GM23338 (cell line): Measurements from ENCODE around the gene AKR1E2. TPM values are rescaled to one million over a fixed set of nuclear protein-coding genes. Genes with fewer than 3 reads are reported as not detected.

Experiments used
- ATAC-seq: fragments of 200-7000 bp; cut with Tn5 transposase; 3 replicates; pipeline ENCODE4 v1.9.1; 2020
- DNase-seq: peaks from one replicate; pipeline ENCODE4 v3.0.0-alpha.2; 2015; ENCODE audit warnings: low spot score
- H2AFZ ChIP-seq: fragments of 200-600 bp; sonication (generic); 2 replicates; pipeline ENCODE4 v1.8.0; 2016; ENCODE audit warnings: antibody characterized with exemption, mild to moderate bottlenecking, moderate library complexity
- H3F3A ChIP-seq: fragments of 200-600 bp; sonication (generic); replicated peaks from 2 replicates; pipeline ENCODE4 v1.8.0; 2017; ENCODE audit warnings: antibody characterized with exemption, mixed run types, low read depth
- H3K27ac ChIP-seq: fragments of 200-600 bp; sonication (generic); 2 replicates; pipeline ENCODE4 v1.6.1; 2016; ENCODE audit warnings: low read depth
- H3K27me3 ChIP-seq: fragments of 200-600 bp; sonication (generic); 2 replicates; pipeline ENCODE4 v1.8.0; 2016; ENCODE audit warnings: mild to moderate bottlenecking, mixed run types, moderate library complexity; ENCODE audit not compliant: insufficient read depth
- H3K36me3 ChIP-seq: fragments of 200-600 bp; sonication (generic); 2 replicates; pipeline ENCODE4 v1.8.0; 2016; ENCODE audit warnings: mild to moderate bottlenecking; ENCODE audit not compliant: insufficient read depth
- H3K4me1 ChIP-seq: fragments of 200-600 bp; sonication (generic); 2 replicates; pipeline ENCODE4 v1.8.0; 2016; ENCODE audit warnings: mild to moderate bottlenecking, moderate library complexity; ENCODE audit not compliant: insufficient read depth
- H3K4me2 ChIP-seq: fragments of 200-600 bp; sonication (generic); 2 replicates; pipeline ENCODE4 v1.7.1; 2017; ENCODE audit warnings: mixed run types
- H3K4me3 ChIP-seq: fragments of 200-600 bp; sonication (generic); 2 replicates; pipeline ENCODE4 v1.6.1; 2016; ENCODE audit warnings: mixed run types
- H3K79me2 ChIP-seq: fragments of 200-600 bp; sonication (generic); replicated peaks from 2 replicates; pipeline ENCODE4 v1.8.0; 2017; ENCODE audit warnings: mild to moderate bottlenecking; ENCODE audit not compliant: insufficient read depth
- H3K9me2 ChIP-seq: fragments of 200-600 bp; sonication (generic); 2 replicates; pipeline ENCODE4 v1.8.0; 2017; ENCODE audit not compliant: insufficient read depth
- H4K20me1 ChIP-seq: fragments of 200-600 bp; sonication (generic); replicated peaks from 2 replicates; pipeline ENCODE4 v1.8.0; 2017; ENCODE audit warnings: mild to moderate bottlenecking; ENCODE audit not compliant: insufficient read depth
- H3K27ac Mint-ChIP-seq: 2 replicates; pipeline ENCODE4 v1.8.0; 2020; ENCODE audit warnings: inconsistent platforms, mild to moderate bottlenecking, moderate library complexity, mixed read lengths
- H3K27me3 Mint-ChIP-seq: 3 replicates; pipeline ENCODE4 v1.8.0; 2022; ENCODE audit warnings: low read depth, mild to moderate bottlenecking, moderate library complexity, mixed read lengths, inconsistent platforms; ENCODE audit not compliant: insufficient read depth, poor library complexity
- H3K36me3 Mint-ChIP-seq: 3 replicates; pipeline ENCODE4 v1.8.0; 2021; ENCODE audit warnings: low read depth, mild to moderate bottlenecking, inconsistent platforms, moderate library complexity, mixed read lengths
- H3K4me1 Mint-ChIP-seq: 3 replicates; pipeline ENCODE4 v1.8.0; 2020; ENCODE audit warnings: mild to moderate bottlenecking, inconsistent platforms, mixed read lengths
- H3K4me3 Mint-ChIP-seq: 3 replicates; pipeline ENCODE4 v1.8.0; 2021; ENCODE audit warnings: moderate library complexity, mild to moderate bottlenecking, inconsistent platforms, mixed read lengths
- H3K9me3 Mint-ChIP-seq: 3 replicates; pipeline ENCODE4 v1.8.0; 2020; ENCODE audit warnings: moderate library complexity, mild to moderate bottlenecking, inconsistent platforms, mixed read lengths
- CREB1 ChIP-seq: fragments of 250-450 bp; sonication (Bioruptor Pico); IDR thresholded peaks from 2 replicates; pipeline ENCODE4 v1.5.0; 2020; ENCODE audit warnings: low read depth, mild to moderate bottlenecking, moderate library complexity
- CTCF ChIP-seq, 2 experiments: fragments of 200-600 bp in 1 of 2; sonication (generic) in 1 of 2; conservative IDR thresholded peaks; 2 replicates each; pipeline versions ENCODE4 v1.5.1 to v1.6.1; 2016 to 2017; ENCODE audit warnings: antibody characterized with exemption in 2 of 2, low read depth in 2 of 2, mild to moderate bottlenecking in 2 of 2, moderate library complexity in 1 of 2
- ETS1 ChIP-seq: IDR thresholded peaks from 2 replicates; pipeline ENCODE4 v1.6.1; 2016; ENCODE audit warnings: antibody characterized with exemption
- EZH2 ChIP-seq: fragments of 200-600 bp; sonication (generic); IDR thresholded peaks from one replicate; pipeline ENCODE4 v1.8.0; 2017; ENCODE audit warnings: antibody characterized with exemption, mild to moderate bottlenecking, low read depth; ENCODE audit not compliant: unreplicated experiment
- EZH2phosphoT487 ChIP-seq: fragments of 200-600 bp; sonication (generic); IDR thresholded peaks from one replicate; pipeline ENCODE4 v1.8.1; 2018; ENCODE audit warnings: antibody characterized with exemption; ENCODE audit not compliant: unreplicated experiment
- JUNB ChIP-seq: IDR thresholded peaks from one replicate; pipeline ENCODE4 v1.6.1; 2016; ENCODE audit warnings: antibody characterized with exemption; ENCODE audit not compliant: unreplicated experiment
- NANOG ChIP-seq: IDR thresholded peaks from 2 replicates; pipeline ENCODE4 v1.6.1; 2016; ENCODE audit warnings: antibody characterized with exemption, borderline replicate concordance
- POLR2AphosphoS5 ChIP-seq: IDR thresholded peaks from 2 replicates; pipeline ENCODE4 v1.6.1; 2016; ENCODE audit warnings: antibody characterized with exemption, low read depth
- REST ChIP-seq: IDR thresholded peaks from one replicate; pipeline ENCODE4 v1.6.1; 2018; ENCODE audit warnings: antibody characterized with exemption; ENCODE audit not compliant: unreplicated experiment
- STAT1 ChIP-seq: IDR thresholded peaks from one replicate; pipeline ENCODE4 v1.6.1; 2016; ENCODE audit warnings: antibody characterized with exemption; ENCODE audit not compliant: unreplicated experiment
- ZNF114 ChIP-seq: fragments of 250-450 bp; sonication (Bioruptor Pico); IDR thresholded peaks from 2 replicates; pipeline ENCODE4 v1.5.0; 2020; ENCODE audit warnings: mild to moderate bottlenecking, moderate library complexity
- ZNF331 ChIP-seq: fragments of 250-450 bp; sonication (Bioruptor Pico); IDR thresholded peaks from 2 replicates; pipeline ENCODE4 v1.5.0; 2020; ENCODE audit warnings: low read depth, mild to moderate bottlenecking, moderate library complexity
- polyA plus RNA-seq: library from polyadenylated mRNA; unstranded; fragments of >200 nt; fragmentation: Nextera tagmentation; extraction: Ambion mirVana; gene quantifications from 2 replicates; pipeline ENCODE4 v1.2.1, GENCODE V29; 2016
- total RNA-seq: library from RNA; depleted of rRNA; stranded (reverse); fragments of >200 nt; shearing (Covaris generic); gene quantifications from 2 replicates; pipeline ENCODE4 v1.2.3, GENCODE V29; 2014
- TF ChIP-seq, protein P1 (sequence below): fragments of 250-450 bp; sonication (Bioruptor Pico); IDR thresholded peaks from 2 replicates; pipeline ENCODE4 v1.5.0; 2020; ENCODE audit warnings: mild to moderate bottlenecking, moderate library complexity

The AKR1E2 gene
- total and polyA plus RNA-seq, 2 experiments from 2014 or later: 2.2 to 4.3 TPM

- Histone ChIP-seq H3K27me3 (peaks cover 18% of the 10 kb centered on the region; the same call in 1 of the 2 replicates), H3K4me1 (no peaks in the 10 kb centered on the region; the same call in 1 of the 2 replicates), H4K20me1 (no peaks in the 10 kb centered on the region), H3K4me2 (no peak overlapping the region), H3K79me2 (no peaks in the 10 kb centered on the region), H2AFZ (no peak overlapping the region), H3K4me3 (no peak overlapping the region), H3K36me3 (no peaks in the 10 kb centered on the region), H3F3A (0 out of 2 replicates have a peak, but pooled peaks cover 2% of the 10 kb centered on the region), H3K27ac (no peak overlapping the region), H3K9me2 (no peaks in the 10 kb centered on the region)
- no peak for DNase-seq
- H3K27me3 Mint-ChIP-seq: peaks cover 11% of the 10 kb centered on the region
- no peak for TF ChIP-seq JUNB
- no peak for TF ChIP-seq CTCF (conservative IDR thresholded peaks at IDR 0.05; ENCODE audit: low read depth in 2 of 2)
- TF ChIP-seq, protein P1, sequence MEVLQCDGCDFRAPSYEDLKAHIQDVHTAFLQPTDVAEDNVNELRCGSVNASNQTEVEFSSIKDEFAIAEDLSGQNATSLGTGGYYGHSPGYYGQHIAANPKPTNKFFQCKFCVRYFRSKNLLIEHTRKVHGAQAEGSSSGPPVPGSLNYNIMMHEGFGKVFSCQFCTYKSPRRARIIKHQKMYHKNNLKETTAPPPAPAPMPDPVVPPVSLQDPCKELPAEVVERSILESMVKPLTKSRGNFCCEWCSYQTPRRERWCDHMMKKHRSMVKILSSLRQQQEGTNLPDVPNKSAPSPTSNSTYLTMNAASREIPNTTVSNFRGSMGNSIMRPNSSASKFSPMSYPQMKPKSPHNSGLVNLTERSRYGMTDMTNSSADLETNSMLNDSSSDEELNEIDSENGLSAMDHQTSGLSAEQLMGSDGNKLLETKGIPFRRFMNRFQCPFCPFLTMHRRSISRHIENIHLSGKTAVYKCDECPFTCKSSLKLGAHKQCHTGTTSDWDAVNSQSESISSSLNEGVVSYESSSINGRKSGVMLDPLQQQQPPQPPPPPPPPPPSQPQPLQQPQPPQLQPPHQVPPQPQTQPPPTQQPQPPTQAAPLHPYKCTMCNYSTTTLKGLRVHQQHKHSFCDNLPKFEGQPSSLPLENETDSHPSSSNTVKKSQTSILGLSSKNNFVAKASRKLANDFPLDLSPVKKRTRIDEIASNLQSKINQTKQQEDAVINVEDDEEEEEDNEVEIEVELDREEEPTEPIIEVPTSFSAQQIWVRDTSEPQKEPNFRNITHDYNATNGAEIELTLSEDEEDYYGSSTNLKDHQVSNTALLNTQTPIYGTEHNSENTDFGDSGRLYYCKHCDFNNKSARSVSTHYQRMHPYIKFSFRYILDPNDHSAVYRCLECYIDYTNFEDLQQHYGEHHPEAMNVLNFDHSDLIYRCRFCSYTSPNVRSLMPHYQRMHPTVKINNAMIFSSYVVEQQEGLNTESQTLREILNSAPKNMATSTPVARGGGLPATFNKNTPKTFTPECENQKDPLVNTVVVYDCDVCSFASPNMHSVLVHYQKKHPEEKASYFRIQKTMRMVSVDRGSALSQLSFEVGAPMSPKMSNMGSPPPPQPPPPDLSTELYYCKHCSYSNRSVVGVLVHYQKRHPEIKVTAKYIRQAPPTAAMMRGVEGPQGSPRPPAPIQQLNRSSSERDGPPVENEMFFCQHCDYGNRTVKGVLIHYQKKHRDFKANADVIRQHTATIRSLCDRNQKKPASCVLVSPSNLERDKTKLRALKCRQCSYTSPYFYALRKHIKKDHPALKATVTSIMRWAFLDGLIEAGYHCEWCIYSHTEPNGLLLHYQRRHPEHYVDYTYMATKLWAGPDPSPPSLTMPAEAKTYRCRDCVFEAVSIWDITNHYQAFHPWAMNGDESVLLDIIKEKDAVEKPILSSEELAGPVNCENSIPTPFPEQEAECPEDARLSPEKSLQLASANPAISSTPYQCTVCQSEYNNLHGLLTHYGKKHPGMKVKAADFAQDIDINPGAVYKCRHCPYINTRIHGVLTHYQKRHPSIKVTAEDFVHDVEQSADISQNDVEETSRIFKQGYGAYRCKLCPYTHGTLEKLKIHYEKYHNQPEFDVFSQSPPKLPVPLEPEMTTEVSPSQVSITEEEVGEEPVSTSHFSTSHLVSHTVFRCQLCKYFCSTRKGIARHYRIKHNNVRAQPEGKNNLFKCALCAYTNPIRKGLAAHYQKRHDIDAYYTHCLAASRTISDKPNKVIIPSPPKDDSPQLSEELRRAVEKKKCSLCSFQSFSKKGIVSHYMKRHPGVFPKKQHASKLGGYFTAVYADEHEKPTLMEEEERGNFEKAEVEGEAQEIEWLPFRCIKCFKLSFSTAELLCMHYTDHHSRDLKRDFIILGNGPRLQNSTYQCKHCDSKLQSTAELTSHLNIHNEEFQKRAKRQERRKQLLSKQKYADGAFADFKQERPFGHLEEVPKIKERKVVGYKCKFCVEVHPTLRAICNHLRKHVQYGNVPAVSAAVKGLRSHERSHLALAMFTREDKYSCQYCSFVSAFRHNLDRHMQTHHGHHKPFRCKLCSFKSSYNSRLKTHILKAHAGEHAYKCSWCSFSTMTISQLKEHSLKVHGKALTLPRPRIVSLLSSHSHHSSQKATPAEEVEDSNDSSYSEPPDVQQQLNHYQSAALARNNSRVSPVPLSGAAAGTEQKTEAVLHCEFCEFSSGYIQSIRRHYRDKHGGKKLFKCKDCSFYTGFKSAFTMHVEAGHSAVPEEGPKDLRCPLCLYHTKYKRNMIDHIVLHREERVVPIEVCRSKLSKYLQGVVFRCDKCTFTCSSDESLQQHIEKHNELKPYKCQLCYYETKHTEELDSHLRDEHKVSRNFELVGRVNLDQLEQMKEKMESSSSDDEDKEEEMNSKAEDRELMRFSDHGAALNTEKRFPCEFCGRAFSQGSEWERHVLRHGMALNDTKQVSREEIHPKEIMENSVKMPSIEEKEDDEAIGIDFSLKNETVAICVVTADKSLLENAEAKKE (CRISPR knock-in tag): no peak
- no peak for TF ChIP-seq REST
- TF ChIP-seq EZH2: no peak
- no peak for TF ChIP-seq ZNF331 (CRISPR knock-in tag)
- no peak for TF ChIP-seq ZNF114 (CRISPR knock-in tag)
- no peak for TF ChIP-seq STAT1
- TF ChIP-seq ETS1: no peak
- no peak for TF ChIP-seq NANOG
- TF ChIP-seq CREB1 (CRISPR knock-in tag): no peak
- TF ChIP-seq EZH2phosphoT487: no peak
- TF ChIP-seq POLR2AphosphoS5: no peak
- H3K27ac Mint-ChIP-seq: no peak overlapping the region
- H3K4me3 Mint-ChIP-seq: no peak overlapping the region
- peaks cover 5% of the 10 kb centered on the region; the same call in 2 of the 3 replicates for H3K9me3 Mint-ChIP-seq
- peaks cover 2% of the 10 kb centered on the region; the same call in 2 of the 3 replicates for H3K36me3 Mint-ChIP-seq
- no peak for ATAC-seq
- peaks cover 4% of the 10 kb centered on the region; the same call in 1 of the 3 replicates for H3K4me1 Mint-ChIP-seq
Measured at GRCh38 chr10:4830551-4830950, 4.5 kb downstream of the AKR1E2 start.
